Keratinocyte (primary cell): Measurements from ENCODE around the gene CSTF2T.

Experiments
- CTCF ChIP-seq, 3 experiments: IDR thresholded peaks in 1 of 3; conservative IDR thresholded peaks in 1 of 3; optimal IDR thresholded peaks in 1 of 3; 2 replicates in 2 of 3; 3 replicates in 1 of 3; pipeline versions ENCODE3 to v1.5.1; 2011; ENCODE audit warnings: low read length in 3 of 3, mild to moderate bottlenecking in 3 of 3, moderate library complexity in 2 of 3, control low read depth in 1 of 3, inconsistent platforms in 1 of 3; ENCODE audit not compliant: insufficient read depth in 2 of 3; ENCODE audit errors: extremely low read depth in 1 of 3
- EZH2 ChIP-seq: IDR thresholded peaks from one replicate; pipeline ENCODE4 v1.6.1; 2012; ENCODE audit warnings: inconsistent platforms, mild to moderate bottlenecking, low read length, moderate library complexity

- TF ChIP-seq CTCF (optimal IDR thresholded peaks at IDR 0.05 in 1 of 3, IDR thresholded peaks at IDR 0.05 in 1 of 3, conservative IDR thresholded peaks at IDR 0.05 in 1 of 3; ENCODE audit: extremely low read depth in 1 of 3, insufficient read depth in 2 of 3, low read length in 3 of 3) (no peak), EZH2 (no peak)
Measured at GRCh38 chr10:51649064-51649463, 50.3 kb downstream of the CSTF2T start.
